Upper lobe of right lung (tissue), 1 donor: ENCODE measurements around the gene ANKRD17. TPM values are rescaled to one million over a fixed set of nuclear protein-coding genes. Genes with fewer than 3 reads are reported as not detected.

Experiments used
- ATAC-seq: fragments of 200-7000 bp; cut with Tn5 transposase; one replicate; pipeline ENCODE4 v1.9.1; 2020; ENCODE audit warnings: mild to moderate bottlenecking, moderate library complexity
- DNase-seq: peaks from one replicate; pipeline ENCODE4 v3.0.0-alpha.2; 2020
- H3K27ac ChIP-seq: fragments of 200-600 bp; one replicate; pipeline ENCODE4 v1.8.0; 2022
- H3K27me3 ChIP-seq: fragments of 200-600 bp; one replicate; pipeline ENCODE4 v1.8.0; 2022; ENCODE audit warnings: mild to moderate bottlenecking
- H3K36me3 ChIP-seq: fragments of 200-600 bp; one replicate; pipeline ENCODE4 v1.8.0; 2022
- H3K4me1 ChIP-seq: fragments of 200-600 bp; one replicate; pipeline ENCODE4 v1.8.0; 2022
- H3K4me3 ChIP-seq: fragments of 200-600 bp; one replicate; pipeline ENCODE4 v1.8.0; 2022; ENCODE audit warnings: mild to moderate bottlenecking
- H3K9me3 ChIP-seq: fragments of 200-600 bp; one replicate; pipeline ENCODE4 v1.8.0; 2022
- CTCF ChIP-seq: fragments of 200-600 bp; IDR thresholded peaks from one replicate; pipeline ENCODE4 v1.8.0; 2022; ENCODE audit warnings: antibody characterized with exemption
- intact Hi-C: fragments of 100-400 bp; cut with DNase I; formaldehyde crosslinking; loops from one replicate; pipeline ENCODE4 v1.11.0; 2022
- total RNA-seq: library from RNA; stranded (reverse); fragmentation: NEBNext Ultra II Directional; extraction: Animal tissue kit (Norgen Biotek cat#: 25700); gene quantifications from one replicate; pipeline ENCODE4 v1.2.1, GENCODE V29; 2021
- donor health status: DM: no; HTN: yes; CAD: no; lungs with severe emphysema.

The ANKRD17 gene
- total RNA-seq, 1 donor from 2014 or later = 61.5 TPM

GRCh38 chr4:73034896-73035295, 223.7 kb downstream of the ANKRD17 start:
- Histone ChIP-seq H3K9me3 (no peaks in the 10 kb centered on the region), H3K4me3 (no peak overlapping the region), H3K36me3 (no peaks in the 10 kb centered on the region), H3K27me3 (no peaks in the 10 kb centered on the region), H3K4me1 (no peaks in the 10 kb centered on the region), H3K27ac (no peak overlapping the region)
- intact Hi-C loops = no loop called here
- TF ChIP-seq CTCF = no peak
- no peak for DNase-seq
- ATAC-seq = no peak

- Histone ChIP-seq H3K36me3 (no peaks in the 10 kb centered on the region), H3K4me3 (no peak overlapping the region), H3K27ac (no peak overlapping the region), H3K27me3 (no peaks in the 10 kb centered on the region), H3K9me3 (no peaks in the 10 kb centered on the region), H3K4me1 (no peaks in the 10 kb centered on the region)
- intact Hi-C loops = no loop called here
- TF ChIP-seq CTCF = no peak
- ATAC-seq (no peak), DNase-seq (no peak)
Observed at GRCh38 chr4:73028621-73029020, 230.0 kb downstream of the ANKRD17 start.

Other genes with a start within 250 kb of the ANKRD17 start
- 13.2 TPM for gene COX18, start 189.1 kb downstream of the ANKRD17 start, total RNA-seq
- 2.9 TPM for gene ALB, start 145.5 kb upstream of the ANKRD17 start, total RNA-seq
- not detected for gene AFP, start 177.4 kb upstream of the ANKRD17 start, total RNA-seq
- not detected for gene AFM, start 222.9 kb upstream of the ANKRD17 start, total RNA-seq